ENCODE measurements around the gene MYO1E. TPM values are rescaled to one million over a fixed set of nuclear protein-coding genes. Genes with fewer than 3 reads are reported as not detected.
"Not testable (repeated sequence)": the region's sequence is repeated elsewhere in the genome, so short reads cannot be mapped to it uniquely, and the experiment has no call there.

Gene MYO1E
- total and polyA plus RNA-seq, 5 donors: 8.4 to 28.5 (median 23.1) TPM

DNA sequence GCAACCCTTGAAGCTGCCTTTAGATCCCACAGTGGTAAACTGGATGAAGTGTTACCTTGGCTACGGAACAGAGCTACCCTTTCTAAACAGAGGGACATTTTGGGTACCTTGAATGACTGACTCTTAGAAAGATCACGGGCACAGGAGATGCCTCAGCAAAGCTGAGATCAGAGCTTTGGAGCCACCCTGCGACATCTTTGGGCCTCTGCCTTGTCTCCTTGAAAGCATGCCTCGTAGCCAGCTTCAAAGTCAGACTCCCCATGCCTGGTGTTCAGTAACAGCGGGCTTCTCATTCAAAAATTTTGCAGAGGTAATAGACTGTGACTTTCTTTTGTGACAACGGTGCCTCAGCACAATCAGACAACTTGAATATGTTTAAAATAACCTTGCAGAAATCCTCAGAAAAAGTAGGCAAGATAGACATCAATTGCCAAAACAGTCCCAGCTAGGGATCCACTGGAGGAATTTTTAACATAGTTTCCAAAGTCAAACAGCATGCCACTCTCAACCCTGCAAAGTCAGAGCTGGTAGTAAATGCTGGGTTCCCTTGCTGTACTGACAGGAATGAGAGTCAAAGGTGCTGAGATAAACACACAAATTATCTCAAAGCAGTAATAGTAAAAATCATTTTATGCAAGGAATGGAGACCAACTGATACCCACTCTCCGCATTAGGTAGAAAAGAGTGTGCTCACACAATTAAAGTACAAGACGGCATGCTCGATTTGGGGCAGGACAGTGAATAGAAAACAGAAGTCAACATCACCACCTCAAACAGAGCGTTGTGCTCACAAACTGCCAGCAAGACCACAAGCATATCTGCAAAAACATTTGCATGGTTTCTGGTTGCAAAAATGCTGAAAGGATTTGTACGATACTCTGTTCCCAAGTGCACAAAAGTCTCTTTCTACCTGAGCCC, 82.1 kb downstream of the MYO1E start:
- WGBS: 85% methylated on average over 11 of the region's 11 CpGs
- ATAC-seq (no peak), DNase-seq (no peak)
- H3K27ac ChIP-seq (ENCODE audit: low read length): no peak overlapping the region
- no peaks in the 10 kb centered on the region for H3K27me3 ChIP-seq (ENCODE audit: control insufficient read depth, insufficient read depth)
- intact Hi-C loops (cut with DNase I): no loop called here
- peaks cover 13% of the 10 kb centered on the region for H3K4me1 ChIP-seq (ENCODE audit: control insufficient read depth, insufficient read depth, low read length)
- no peaks in the 10 kb centered on the region for H3K9me3 ChIP-seq (ENCODE audit: control insufficient read depth, low read length)
- H3K4me3 ChIP-seq (ENCODE audit: low read length): no peak overlapping the region

- Histone ChIP-seq H3K4me1 (ENCODE audit: control insufficient read depth, insufficient read depth, low read length) (peaks cover 6% of the 10 kb centered on the region), H3K27ac (ENCODE audit: low read length) (no peak overlapping the region), H3K27me3 (ENCODE audit: control insufficient read depth, insufficient read depth) (no peaks in the 10 kb centered on the region), H3K9me3 (ENCODE audit: control insufficient read depth, low read length) (no peaks in the 10 kb centered on the region), H3K4me3 (ENCODE audit: low read length) (no peak overlapping the region)
- ATAC-seq (no peak), DNase-seq (no peak)
- intact Hi-C loops (cut with DNase I): loop anchor here in 1 of 4 donors (10.0 kb wide), 1 partner anchor 85 kb away; the partner anchor contains the start of gene MYO1E
Observed at GRCh38 chr15:59289574-59289973, 83.1 kb downstream of the MYO1E start.

DNA sequence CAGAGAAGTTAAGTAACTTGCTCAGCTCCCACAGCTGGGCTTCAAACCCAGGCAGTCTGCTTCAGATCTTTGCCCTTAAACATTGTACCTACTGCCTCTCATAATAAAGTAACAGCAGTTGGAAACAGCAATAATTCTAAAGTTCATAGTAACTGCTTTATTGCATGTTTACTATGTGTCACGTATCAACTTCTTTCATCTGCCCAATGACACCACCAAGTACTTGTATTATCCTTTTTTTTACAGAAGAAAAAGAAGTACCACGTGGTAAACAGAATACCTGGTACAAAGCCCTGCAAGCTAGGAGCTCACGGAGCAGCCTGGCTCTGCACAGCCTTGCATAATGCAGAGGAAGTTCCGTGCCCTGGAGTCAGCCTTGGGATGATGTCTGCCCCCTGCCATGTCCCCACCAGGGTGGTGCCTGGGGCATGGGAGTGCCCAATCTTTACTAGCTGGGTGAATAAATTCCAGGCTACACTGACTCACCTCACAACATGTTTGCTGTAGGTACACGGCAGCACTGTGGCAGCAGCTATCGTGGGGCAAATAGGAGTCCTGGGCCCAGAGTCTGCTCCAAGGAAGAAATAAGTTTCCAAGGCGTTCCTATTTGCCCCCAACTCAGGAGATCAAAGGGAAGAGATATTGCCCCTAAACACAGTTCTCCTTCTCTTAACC, 88.8 kb downstream of the MYO1E start:
- Histone ChIP-seq H3K4me3 (ENCODE audit: low read length) (no peak overlapping the region), H3K4me1 (ENCODE audit: control insufficient read depth, insufficient read depth, low read length) (no peaks in the 10 kb centered on the region), H3K27me3 (ENCODE audit: control insufficient read depth, insufficient read depth) (no peaks in the 10 kb centered on the region), H3K9me3 (ENCODE audit: control insufficient read depth, low read length) (no peaks in the 10 kb centered on the region), H3K27ac (ENCODE audit: low read length) (no peak overlapping the region)
- ATAC-seq (peak in 1 of 2 donors; percentile 64), DNase-seq (no peak)
- 89% methylated on average over 7 of the region's 7 CpGs for WGBS
- intact Hi-C loops (cut with DNase I): loop anchor here in 1 of 4 donors (10.0 kb wide), 1 partner anchor 91 kb away; the partner anchor contains the start of gene MYO1E

- Histone ChIP-seq H3K27ac (ENCODE audit: low read length) (no peak overlapping the region), H3K4me3 (ENCODE audit: low read length) (no peak overlapping the region), H3K4me1 (ENCODE audit: control insufficient read depth, insufficient read depth, low read length) (no peaks in the 10 kb centered on the region), H3K9me3 (ENCODE audit: control insufficient read depth, low read length) (no peaks in the 10 kb centered on the region), H3K27me3 (ENCODE audit: control insufficient read depth, insufficient read depth) (no peaks in the 10 kb centered on the region)
- ATAC-seq (no peak), DNase-seq (no peak)
- intact Hi-C loops (cut with DNase I): loop anchor here in 1 of 4 donors (10.0 kb wide), 1 partner anchor 92 kb away; the partner anchor contains the start of gene MYO1E
- WGBS: 87% methylated on average over 14 of the region's 14 CpGs
Observed at GRCh38 chr15:59282515-59283337, 89.9 kb downstream of the MYO1E start.

DNA sequence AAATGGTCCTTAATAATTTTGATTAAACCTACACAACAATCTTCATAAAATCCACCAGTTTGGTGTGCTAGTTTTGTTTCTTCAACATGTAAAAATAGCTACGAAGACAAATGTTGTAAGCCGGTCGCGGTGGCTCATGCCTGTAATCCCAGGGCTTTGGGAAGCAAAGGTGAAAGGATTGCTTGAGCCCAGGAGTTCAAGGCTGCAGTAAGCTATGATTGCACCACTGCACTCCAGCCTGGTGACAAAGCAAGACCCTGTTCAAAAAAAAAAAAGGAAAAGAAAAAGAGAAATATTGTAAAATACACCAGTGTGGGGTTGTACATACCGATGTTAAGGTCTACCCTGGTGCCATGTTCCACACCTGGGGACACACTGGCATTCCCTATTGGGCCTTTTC, 91.0 kb downstream of the MYO1E start:
- Histone ChIP-seq H3K27me3 (ENCODE audit: control insufficient read depth, insufficient read depth) (no peaks in the 10 kb centered on the region), H3K4me3 (ENCODE audit: low read length) (no peak overlapping the region), H3K4me1 (ENCODE audit: control insufficient read depth, insufficient read depth, low read length) (no peaks in the 10 kb centered on the region), H3K9me3 (ENCODE audit: control insufficient read depth, low read length) (no peaks in the 10 kb centered on the region), H3K27ac (ENCODE audit: low read length) (no peak overlapping the region)
- DNase-seq: no peak
- no peak for ATAC-seq
- WGBS: 96% methylated on average over 5 of the region's 5 CpGs
- intact Hi-C loops (cut with DNase I): loop anchor here in 1 of 4 donors (10.0 kb wide), 1 partner anchor 93 kb away; the partner anchor contains the start of gene MYO1E

- Histone ChIP-seq H3K9me3 (ENCODE audit: control insufficient read depth, low read length) (no peaks in the 10 kb centered on the region), H3K4me3 (ENCODE audit: low read length) (no peak overlapping the region), H3K4me1 (ENCODE audit: control insufficient read depth, insufficient read depth, low read length) (no peaks in the 10 kb centered on the region), H3K27me3 (ENCODE audit: control insufficient read depth, insufficient read depth) (no peaks in the 10 kb centered on the region), H3K27ac (ENCODE audit: low read length) (no peak overlapping the region)
- 92% methylated on average over 5 of the region's 5 CpGs for WGBS
- no peak for DNase-seq
- intact Hi-C loops (cut with DNase I): loop anchor here in 1 of 4 donors (10.0 kb wide), 1 partner anchor 94 kb away; the partner anchor contains the start of gene MYO1E
- no peak for ATAC-seq
Observed at GRCh38 chr15:59280855-59281254, 91.8 kb downstream of the MYO1E start.

- intact Hi-C loops (cut with DNase I): loop anchor here in 1 of 4 donors (10.0 kb wide), 1 partner anchor 95 kb away; the partner anchor contains the start of gene MYO1E
- not testable (repeated sequence) for H3K4me1 ChIP-seq (ENCODE audit: control insufficient read depth, insufficient read depth, low read length); ATAC-seq; H3K27ac ChIP-seq (ENCODE audit: low read length); H3K9me3 ChIP-seq (ENCODE audit: control insufficient read depth, low read length); H3K27me3 ChIP-seq (ENCODE audit: control insufficient read depth, insufficient read depth); DNase-seq; H3K4me3 ChIP-seq (ENCODE audit: low read length)
- WGBS: 91% methylated on average over 6 of the region's 6 CpGs
Observed at GRCh38 chr15:59280292-59280691, 92.4 kb downstream of the MYO1E start.

GRCh38 chr15:59279023-59279422, 93.6 kb downstream of the MYO1E start:
- Histone ChIP-seq H3K9me3 (ENCODE audit: control insufficient read depth, low read length) (no peaks in the 10 kb centered on the region), H3K4me3 (ENCODE audit: low read length) (no peak overlapping the region), H3K4me1 (ENCODE audit: control insufficient read depth, insufficient read depth, low read length) (no peaks in the 10 kb centered on the region), H3K27ac (ENCODE audit: low read length) (no peak overlapping the region), H3K27me3 (ENCODE audit: control insufficient read depth, insufficient read depth) (no peaks in the 10 kb centered on the region)
- 95% methylated on average over 5 of the region's 5 CpGs for WGBS
- ATAC-seq (no peak), DNase-seq (no peak)
- intact Hi-C loops (cut with DNase I): no loop called here

GRCh38 chr15:59278120-59278519, 94.6 kb downstream of the MYO1E start:
- Histone ChIP-seq H3K27me3 (ENCODE audit: control insufficient read depth, insufficient read depth) (no peaks in the 10 kb centered on the region), H3K27ac (ENCODE audit: low read length) (no peak overlapping the region), H3K4me1 (ENCODE audit: control insufficient read depth, insufficient read depth, low read length) (no peaks in the 10 kb centered on the region), H3K9me3 (ENCODE audit: control insufficient read depth, low read length) (no peaks in the 10 kb centered on the region), H3K4me3 (ENCODE audit: low read length) (no peak overlapping the region)
- 71% methylated on average over 3 of the region's 3 CpGs for WGBS
- intact Hi-C loops (cut with DNase I): no loop called here
- no peak for ATAC-seq
- no peak for DNase-seq

- Histone ChIP-seq H3K27ac (ENCODE audit: low read length) (no peak overlapping the region), H3K4me3 (ENCODE audit: low read length) (no peak overlapping the region), H3K9me3 (ENCODE audit: control insufficient read depth, low read length) (no peaks in the 10 kb centered on the region), H3K4me1 (ENCODE audit: control insufficient read depth, insufficient read depth, low read length) (no peaks in the 10 kb centered on the region), H3K27me3 (ENCODE audit: control insufficient read depth, insufficient read depth) (no peaks in the 10 kb centered on the region)
- WGBS: 92% methylated on average over 15 of the region's 15 CpGs
- no peak for DNase-seq
- no peak for ATAC-seq
- intact Hi-C loops (cut with DNase I): no loop called here
Observed at GRCh38 chr15:59276225-59277178, 96.2 kb downstream of the MYO1E start.
